Ramos (cell line): ENCODE measurements around the gene ZFHX3.

ENCODE experiments used
- in situ Hi-C: fragments of 300-500 bp; cut with MboI; formaldehyde crosslinking; loops from one replicate; pipeline ENCODE4 v1.14.3; 2022; ENCODE audit warnings: low sequenced_read_pairs; ENCODE audit not compliant: unreplicated experiment

The ZFHX3 gene

DNA sequence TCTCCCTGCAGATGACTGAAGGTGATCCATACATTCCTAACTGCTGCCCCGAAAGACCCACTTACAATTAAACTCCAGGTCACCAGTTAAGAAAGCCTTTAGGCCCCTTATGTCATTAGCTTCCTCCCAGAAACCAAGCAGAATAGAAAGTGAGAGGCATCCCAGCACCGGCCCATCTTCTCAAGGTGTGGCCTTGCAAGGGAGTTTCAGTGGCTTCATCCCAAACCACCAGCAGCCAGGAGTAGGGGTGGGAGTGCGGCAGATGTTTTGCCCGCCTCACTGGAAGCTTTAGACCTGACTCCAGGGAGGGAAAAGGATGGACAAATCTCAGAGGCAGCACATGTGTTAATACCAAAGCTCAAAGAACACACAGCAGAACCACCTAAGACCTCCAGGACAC is 5.1 kb downstream of the ZFHX3 start:
- in situ Hi-C loops, result no loop called here

DNA sequence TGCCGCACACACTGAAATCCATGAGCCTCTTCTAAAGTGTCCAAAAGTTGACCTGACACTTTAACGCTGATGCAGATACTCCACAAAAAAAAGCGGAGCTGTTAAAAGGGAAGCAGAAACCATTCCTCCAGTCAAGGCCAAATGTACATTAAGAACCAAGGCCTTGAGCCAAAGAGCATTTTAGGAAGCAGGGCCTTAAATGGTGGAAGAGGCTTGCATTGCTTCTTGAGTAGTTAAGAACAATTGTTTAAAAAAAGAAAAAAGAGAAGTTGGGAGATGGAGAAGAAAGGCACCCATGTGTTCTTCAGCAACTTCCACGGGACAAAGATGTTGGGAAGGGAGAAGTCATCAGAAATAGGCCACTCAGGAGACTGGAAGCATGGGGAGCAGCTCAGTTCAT is 6.3 kb downstream of the ZFHX3 start:
- in situ Hi-C loops, result no loop called here

DNA sequence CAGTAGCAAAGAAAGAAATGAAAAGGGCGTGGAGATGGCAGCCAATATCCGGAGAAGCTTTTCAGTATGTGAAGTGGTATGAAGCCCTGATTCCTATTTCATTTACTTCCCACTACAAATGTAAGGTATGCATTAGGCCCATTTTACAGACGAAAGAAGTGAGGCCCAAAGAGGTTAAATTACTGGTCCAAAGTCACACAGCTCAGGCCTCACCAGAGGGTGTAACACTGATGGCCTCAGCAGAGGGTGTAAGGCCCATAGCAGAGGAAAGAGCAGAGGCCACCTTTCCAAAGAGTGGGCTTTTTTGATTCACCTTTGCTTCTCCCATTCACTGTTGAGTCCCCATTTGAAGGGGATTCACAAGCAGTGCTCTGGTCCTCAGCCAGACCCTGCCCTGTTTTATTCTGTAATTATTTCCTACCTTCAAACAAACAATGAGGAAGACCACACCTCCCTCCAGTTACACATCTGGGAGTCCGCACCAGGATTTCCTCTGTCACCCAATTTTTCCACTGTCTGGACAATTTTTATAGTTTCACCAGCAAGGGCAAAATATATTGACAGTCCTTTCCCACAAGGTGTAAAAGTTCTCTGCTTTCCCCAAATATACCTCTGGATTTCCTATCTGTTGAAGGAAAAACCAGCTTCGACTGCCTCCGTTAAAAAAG is 7.1 kb downstream of the ZFHX3 start:
- in situ Hi-C loops, result no loop called here

DNA sequence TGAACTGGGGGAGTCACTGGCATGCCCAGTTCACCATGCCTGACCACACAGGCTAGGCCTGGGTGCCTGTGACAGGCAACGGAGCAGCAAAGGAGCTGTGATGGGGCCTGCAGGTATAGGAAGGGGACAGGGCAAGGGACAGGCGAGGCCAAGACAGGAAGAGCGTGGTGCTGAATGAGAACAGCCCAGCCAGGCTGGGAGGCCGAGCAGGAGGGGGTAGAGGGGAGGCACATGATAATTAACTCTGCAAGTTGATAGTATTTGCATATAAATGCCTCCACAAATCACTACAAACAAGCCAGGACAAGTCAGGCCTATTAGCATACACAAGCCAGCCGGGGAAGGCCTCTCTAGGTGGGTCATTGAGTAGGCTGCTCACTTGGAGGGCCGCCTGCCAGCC is 7.8 kb downstream of the ZFHX3 start:
- in situ Hi-C loops, result no loop called here

DNA sequence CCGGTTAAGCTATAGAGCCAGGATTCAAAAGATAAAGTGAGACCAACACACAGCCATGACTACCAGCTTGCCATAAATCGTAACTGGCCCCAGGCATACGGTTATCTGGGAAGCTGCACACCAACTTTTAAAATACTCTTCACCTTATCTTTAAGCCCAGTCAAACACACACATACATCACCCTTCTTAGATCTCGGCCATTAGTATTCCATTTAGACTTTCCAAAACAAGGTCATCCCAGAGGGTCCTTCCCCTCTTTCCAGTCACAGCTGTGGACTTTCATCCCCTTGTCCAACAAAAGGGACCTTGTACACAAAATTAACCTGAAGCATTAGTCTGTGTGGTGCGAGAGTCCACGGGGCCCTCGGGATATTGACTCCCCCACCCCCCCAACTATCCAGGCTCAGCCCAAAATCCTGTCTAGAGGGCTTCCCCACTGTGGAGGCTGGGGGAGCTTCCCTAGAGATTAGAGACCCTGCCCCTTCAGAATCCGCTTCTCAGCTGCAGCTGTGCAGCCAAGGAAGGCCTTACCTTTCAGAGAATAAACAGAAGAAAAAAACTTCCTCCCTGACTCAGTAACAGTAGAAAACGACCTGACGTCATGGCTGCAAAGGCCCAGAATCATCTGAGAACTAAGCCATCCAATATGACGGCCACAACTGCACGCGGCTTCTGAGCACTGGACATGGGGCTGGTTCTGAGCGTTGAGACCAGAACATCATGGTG is 9.9 kb downstream of the ZFHX3 start:
- in situ Hi-C loops, result no loop called here

DNA sequence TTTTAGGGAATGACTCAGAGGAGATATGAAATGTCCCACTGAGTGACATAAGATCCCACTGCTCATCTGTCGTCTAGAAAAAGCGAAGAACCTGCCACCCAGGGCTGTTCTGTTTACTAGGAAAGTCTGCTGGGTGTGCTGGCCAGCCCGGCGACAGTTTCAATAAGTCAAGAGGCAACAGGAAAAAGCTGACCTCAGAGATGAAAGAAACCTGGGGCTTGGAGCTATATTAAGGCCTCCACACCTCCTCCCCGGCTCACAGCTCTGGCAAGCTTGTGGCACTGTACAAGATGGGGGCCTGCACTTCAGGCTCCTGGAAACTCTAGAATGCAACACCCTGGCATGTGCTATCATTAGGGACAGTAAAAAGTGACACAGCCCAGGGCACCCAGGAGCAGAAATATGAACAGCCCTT is 10.6 kb downstream of the ZFHX3 start:
- in situ Hi-C loops, result no loop called here

DNA sequence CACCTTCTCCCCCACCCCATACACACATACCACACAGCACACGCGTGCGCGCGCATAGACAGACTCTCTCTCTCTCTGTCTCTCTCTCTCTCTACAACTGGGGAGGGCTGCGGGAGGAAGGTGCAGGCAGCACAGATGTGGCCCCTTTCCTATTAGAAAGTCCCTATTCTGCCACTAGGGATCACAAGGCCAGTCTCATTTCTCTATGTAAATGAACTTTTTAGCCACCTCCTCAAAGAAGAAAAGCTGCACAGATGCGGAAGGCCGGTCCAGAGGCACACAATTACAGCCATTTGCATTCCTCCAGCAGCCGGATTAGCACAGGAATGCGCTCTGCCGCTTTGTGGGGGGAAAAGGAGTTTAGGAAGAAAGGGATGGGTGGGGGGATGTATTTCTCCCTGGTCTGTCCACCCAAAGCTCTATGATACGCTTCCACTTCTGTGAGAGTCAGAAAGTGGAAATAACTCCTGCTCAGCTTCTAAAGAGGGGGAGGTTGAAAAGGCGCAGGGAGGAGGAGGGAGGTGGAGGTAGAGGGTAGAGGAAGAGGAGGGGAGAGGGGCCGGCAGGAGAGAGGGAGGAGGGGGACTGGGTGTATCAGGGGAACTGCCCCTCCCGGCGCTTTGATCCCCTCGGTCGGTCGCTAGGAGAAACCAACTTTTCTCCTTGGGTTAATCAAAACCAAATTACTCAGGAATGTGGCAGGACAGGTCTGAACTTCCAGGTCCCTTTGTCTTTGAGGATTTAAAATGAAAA is 11.7 kb downstream of the ZFHX3 start:
- in situ Hi-C loops, result no loop called here

DNA sequence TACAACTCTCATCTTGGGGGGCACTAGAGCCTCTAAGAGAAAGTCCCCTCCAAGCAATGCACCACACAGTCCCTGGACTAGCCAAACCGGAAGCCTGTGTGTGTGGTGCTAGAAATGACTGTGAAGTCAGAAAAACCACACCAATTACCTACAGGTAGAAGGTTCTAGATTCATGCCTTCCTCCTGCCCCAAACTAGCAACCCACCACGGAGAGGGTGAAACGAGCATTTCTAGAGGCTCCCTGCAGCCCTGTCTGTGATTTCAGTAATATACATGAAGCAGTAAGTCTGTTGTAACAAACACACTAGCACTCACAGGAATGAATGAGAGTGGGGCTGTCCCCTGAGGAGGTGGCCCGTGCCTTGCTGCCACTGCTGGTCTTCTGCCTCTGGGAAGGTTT is 13.6 kb downstream of the ZFHX3 start:
- in situ Hi-C loops, result no loop called here

DNA sequence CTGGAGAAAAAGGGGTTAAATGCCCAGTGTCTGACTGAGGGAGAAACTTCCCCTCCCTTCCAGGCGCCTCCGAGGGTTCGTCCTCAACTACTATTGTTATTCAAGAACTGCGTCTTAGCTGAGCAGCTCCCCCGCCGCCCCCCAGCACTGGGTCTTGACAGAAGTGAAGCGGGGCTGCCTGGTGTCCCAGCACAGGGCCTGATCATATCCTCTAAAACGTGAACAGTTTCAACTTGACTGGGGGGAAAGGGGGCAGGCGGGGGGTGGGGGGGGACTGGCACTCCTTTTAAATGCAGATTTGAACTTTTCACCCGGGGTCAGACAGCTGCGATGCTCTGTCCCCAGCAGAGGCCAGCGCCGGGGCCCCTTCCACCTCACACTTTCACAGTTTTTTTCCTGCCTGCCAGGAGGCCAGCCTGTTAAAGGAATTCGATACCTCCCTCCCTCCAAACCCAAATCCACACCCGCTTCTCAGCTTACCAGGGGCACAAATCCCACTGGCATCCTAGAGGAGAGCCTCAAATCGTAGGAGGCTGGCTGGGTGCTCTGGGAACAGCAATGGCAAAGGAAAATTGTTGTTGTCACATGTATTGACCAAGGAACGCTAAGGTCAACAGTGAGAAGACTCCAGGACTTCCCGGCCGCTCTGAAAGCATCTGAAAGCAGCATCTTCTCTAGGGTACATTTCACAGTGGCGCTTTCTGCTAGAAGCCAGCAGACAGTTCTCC is 14.5 kb downstream of the ZFHX3 start:
- in situ Hi-C loops, result no loop called here

DNA sequence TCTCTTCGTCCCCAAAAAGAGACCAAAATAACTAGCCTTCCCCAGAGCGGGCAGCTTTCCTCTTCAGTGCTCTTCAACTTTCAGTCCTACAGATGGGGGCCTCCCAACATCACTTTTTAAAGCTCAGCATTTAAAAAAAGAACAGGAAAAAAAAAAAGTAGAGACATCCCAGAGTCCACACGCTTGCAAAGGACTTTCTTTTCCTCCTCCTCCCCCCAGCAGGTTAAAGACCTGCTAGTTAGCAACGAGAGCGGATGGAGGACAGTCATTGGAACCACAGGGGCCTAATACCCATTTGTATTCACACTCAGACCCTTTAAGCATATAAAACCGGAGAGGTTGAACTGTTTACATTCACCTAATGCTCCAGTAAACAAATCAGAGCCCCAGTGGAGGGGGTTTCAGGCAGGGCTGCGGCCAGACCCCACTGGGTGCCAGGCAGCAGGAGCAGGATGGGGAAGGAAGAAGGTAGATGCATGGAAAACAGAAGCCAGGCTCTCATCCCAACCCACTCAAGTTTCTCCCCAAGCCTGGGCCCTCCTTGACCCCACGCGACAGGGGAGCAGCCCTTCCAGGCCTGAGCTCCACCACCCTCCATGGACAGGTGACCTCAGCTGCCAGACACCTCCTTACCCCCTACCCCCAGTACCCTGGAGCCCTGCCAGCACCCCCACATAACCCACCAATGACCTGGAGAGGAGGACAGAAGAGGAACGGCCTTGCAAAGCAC is 15.2 kb downstream of the ZFHX3 start:
- in situ Hi-C loops, result no loop called here

DNA sequence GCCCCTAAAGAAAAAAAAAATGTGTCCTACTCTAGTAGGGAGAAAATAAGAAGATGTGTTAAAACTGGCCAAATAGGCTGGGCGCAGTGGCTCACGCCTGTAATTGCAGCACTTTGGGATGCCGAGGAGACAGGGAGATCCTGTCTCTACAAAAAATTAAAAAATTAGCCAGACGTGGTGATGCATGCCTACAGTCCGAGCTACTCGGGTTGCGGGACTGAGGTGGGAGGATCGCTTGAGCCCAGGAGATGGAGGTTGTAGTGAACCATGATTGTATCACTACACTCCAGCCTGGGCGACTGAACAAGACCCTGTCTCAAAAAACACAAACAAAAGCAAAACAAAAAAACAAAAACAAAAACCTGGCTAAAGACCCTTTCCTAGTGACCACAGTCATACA is 15.9 kb downstream of the ZFHX3 start:
- in situ Hi-C loops, result no loop called here

DNA sequence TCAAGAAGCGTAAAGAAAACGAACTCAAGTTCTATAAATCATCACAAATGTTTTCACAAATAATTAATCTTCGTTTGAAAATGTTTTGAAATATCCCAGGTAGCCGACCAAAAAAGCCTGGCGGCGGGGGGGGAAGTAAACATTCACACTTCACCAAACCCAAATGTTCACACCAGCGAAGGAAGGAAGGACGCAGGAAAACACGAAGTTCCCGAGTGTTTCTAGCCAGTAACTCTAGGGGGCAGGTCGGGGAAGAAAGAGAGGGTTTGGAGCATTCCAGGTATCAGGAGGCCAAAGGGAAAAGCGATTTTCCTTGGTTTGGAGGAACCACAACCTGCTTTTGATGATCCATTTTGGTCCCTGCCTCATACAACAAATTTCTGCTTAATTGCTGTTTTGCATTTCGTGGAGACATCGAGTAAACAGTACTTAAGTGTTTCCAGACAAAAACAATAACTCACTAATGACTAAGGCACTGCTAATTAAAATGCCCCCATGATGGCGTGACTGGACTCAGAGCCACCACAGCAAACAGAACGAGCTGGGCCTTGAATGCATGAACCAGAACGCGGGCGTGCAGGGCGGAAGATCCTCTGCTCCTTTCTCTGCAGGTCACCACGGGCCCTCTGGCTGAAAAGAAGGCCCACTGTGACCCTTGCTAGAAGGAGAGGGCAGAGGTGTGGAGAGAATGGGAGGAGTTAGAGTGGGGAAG is 16.6 kb downstream of the ZFHX3 start:
- in situ Hi-C loops, result no loop called here

DNA sequence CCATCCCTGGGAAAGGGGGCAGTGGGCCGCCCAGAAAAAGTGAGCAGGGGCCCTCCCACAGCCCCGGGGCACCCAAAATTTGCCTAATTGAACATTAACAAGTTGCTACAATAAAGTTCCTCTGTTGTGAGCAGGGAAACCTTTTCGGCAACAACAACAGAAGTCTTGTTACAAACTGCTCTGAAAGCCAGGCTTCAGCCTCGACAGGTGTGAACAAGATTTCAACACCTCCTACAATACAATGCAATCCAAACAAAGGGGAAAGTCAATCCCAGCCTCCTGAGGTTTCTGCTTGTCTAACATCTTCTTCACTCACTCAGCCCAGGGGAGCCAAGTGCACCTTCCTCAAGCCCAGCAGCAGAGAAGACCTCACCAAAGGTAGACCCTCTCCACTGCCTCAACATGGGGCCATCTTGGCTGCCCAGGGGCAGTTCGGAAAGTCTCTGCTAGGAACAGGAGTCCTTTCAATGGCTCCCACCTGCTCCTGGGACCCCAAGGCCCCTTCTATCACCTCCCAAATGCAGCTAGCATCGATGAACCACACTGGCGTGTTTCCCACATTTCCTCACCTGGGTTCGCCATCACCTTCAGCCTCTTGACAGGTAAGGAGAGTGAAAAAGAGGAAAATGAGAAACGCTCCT is 19.1 kb downstream of the ZFHX3 start:
- in situ Hi-C loops, result no loop called here

DNA sequence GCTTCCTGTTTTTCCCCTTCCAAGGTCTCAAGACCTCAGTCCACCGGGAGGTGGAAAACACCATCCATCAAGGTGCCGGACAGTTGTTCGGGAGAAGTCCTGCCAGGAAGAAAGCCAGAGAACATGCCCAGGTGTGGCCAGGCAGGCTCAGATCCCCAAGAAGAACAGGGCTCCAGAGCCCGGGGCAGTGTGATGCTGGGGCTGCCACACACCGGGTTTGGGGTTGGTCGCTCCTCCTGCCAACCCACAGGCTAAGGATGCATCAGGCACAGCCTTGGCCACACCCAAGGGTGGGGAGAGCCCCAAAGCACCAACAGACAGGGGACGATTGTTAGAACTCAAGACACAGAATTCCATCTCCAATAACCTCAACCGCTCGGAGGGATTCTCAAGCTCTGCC is 19.7 kb downstream of the ZFHX3 start:
- in situ Hi-C loops, result no loop called here

DNA sequence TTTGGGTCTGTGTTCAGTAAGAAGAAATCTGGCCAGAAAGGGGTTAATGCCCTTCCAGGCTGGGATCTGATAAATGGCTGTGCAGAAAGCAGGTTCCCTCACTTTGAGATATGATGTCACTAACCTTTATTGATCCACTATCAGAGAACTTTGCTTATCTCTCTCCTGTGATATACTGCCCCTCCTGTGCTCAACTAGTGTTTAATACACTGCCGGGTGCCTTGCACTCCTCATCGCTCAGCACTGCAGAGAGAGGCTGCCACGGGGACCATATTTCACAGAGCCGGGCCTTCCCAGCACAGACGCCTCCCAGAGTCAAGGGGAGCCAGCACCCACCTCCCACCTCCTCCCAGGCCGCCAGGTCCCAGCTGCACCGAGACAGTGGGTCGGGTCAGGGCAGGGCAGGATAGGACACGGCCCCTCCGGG is 20.2 kb downstream of the ZFHX3 start:
- in situ Hi-C loops, result no loop called here

DNA sequence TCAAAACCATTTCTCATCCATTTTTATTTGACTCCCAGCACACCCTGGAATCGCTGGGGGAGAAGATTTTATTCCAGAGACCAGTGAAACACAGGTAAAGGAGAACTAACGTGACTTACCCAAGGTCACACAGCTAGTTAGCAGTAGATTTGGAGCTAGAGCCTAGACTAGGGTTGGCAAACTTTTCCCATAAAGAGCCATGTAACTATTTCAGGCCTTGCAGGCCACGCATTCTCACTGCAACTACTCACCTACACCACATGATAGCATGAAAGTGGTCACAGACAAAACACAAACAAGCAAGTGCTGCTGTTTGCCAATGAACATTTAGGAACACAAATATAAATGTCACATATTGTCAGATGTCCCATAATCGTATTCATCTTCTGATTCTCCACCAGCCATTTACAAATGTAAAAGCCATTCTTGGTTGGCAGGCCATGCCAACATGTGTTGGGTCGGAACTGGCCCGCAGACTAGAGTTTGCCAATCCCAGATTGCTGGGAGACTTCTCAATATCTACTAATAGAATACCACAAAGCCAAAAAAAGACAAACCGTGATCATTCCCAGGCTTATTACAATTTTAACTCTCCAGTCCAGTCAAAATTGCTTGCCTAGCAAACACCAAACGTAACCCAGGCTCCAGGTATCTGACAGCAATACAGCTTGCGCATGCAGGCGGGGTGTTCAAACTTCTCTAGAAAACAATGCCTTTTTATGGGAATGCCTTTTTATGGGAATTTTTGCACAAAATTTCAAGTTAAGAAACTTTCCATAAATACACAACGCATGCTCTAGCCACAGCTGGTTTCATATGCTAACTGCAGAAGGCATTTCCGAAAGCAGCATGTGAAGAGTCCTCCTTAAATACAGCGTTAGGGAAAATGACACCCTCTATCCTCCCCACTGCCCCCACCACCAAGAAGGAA is 20.9 kb downstream of the ZFHX3 start:
- in situ Hi-C loops, result no loop called here

DNA sequence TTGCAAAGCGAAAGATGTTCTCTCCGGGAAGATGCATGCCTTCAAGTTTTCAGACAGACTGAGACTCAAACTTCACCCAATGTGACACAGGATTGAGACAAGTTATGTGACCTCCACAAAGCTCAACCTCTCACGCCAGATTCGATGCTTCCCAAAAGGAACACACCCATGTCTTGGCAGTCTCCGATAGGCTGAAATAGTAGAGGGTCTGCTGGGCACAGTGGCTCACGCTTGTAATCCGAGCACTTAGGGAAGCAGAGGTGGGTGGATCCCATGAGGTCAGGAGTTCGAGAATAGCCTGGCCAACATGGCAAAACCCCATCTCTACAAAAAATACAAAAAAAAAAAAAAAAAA is 22.1 kb downstream of the ZFHX3 start:
- in situ Hi-C loops, result no loop called here
